Islet of Langerhans (tissue), 1 donor: ENCODE data around the gene F3.
"Not testable (repeated sequence)": the region's sequence is repeated elsewhere in the genome, so short reads cannot be mapped to it uniquely, and the experiment has no call there.

Experiments used
- FAIRE-seq: peaks from one replicate; lab custom pipeline; 2011; peaks lifted over from hg19 to GRCh38; lab: Jason Lieb, UNC

The F3 gene

DNA sequence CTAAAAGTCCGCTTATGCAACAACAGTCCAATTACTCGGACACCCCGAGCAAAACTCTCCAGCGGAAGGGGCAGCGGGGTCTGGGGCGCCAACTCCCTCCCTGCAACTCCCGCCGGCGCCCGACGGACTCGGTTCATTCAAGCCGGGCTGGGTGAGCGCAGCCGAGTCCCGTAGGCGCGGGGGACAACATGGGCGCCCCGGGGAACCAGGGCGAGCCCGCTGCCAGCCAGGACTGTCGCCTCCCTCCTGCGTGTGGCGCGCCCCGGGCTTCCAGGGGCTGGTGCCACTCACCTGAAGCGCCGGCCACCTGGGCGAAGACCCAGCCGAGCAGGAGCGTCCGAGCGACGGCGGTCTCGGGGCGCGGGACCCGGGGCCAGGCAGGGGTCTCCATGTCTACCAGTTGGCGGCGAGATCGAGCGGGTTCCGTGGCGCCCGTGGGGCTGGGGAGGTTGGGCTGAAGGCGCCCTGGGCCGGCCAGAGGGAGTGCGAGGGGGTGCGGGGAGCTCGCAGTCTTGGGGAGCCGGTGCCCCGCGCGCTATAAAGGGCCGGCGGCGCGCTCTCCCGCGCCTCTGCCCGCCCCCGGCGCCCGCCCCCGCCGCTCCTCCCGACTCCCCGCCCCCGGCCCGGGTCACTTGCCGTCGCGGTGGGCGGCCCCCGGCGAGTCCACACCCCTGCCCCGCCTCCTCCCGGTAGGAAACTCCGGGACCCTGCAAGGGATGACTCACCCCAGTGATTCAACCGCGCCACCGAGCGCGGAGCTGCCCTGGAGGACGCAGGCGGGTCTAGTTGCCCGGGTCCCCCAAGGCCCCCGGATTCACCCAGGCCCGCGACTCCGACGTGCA is at the start of gene F3:
Gene F3, minus strand, starts transcription at position 514 of the 842 bp plus-strand sequence. Its CDS starts 123 bp downstream, at position 391.
- no peak for FAIRE-seq

DNA sequence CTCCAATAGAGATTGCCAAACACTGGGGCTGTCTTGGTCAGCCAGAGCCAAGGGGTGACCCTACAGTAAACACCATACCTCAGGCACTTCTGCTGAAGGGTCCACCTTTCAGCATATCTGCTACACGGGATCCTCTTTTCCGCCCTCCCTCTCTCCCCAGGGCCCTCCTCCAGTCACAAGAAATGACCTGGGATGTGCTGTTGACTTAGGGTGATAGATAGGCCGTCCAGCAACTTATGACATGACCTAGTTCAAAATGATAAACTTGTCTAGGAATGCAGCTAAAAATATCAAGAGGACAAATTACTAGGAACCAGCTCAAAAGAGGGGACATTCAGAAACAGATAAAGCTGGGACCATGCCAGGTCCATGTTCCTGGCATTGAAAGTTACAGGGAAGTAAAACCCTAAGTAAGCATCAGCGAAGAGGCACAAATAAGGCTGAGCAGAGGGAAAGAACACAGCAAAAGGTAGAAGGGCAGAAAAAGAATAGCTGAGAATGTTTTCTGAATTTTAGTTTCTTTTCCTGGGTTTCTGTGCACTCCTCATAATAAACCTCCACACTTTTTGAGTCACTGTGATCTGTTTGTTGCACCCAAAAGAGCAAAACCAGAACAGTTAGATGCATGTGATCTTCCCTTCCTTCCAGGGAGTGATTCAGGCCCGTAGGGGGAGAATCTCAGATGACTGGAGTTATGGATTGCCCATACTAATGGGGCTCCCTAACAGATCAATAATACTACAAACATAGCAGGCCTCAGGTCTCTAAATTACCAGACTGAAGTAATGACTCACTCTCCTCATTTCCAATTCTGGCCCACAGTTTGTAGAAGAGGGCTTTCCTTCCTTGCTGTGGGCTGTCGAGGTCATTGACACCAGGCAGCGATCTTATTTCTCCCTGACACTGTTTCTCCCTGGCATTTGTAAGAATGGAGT is 48.9 kb upstream of the F3 start:
- no peak for FAIRE-seq

DNA sequence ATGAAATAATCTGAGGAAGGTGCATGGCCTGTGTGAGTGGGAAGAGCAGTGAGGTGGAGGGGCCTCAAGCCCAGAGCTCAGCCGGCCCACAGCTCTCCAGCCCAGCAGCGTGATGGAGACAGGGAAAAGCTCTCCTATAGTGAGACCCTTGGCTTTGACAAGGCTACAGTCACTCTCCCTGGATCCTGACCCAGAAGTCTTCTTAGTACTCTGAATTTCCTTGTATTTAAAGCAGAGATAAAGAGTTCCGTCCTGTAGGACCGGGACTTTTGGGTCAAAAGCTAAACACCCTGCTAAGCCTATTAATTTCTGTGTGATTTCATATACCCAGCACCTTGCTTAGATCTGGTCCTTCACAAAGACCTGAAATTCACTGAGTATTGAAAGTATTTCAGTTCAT is 48.2 kb upstream of the F3 start:
- FAIRE-seq: no peak

DNA sequence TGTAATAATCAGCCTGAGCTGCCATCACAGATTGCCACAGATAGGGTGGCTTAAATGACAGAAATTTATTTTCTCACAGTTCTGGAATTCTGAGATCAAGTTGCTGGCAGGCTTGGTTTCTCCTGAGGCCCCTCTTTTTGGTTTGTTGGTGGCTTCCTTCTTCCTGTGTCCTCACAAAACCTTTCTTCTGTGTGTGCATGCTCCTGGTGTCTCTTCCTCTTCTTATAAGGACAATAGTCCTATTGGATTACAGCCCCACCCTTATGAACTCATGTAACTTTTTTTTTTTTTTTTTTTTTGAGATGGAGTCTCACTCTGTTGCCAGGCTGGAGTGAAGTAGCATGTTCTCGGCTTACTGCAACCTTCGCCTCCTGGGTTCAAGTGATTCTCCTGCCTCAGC is 41.0 kb upstream of the F3 start:
- no peak for FAIRE-seq

DNA sequence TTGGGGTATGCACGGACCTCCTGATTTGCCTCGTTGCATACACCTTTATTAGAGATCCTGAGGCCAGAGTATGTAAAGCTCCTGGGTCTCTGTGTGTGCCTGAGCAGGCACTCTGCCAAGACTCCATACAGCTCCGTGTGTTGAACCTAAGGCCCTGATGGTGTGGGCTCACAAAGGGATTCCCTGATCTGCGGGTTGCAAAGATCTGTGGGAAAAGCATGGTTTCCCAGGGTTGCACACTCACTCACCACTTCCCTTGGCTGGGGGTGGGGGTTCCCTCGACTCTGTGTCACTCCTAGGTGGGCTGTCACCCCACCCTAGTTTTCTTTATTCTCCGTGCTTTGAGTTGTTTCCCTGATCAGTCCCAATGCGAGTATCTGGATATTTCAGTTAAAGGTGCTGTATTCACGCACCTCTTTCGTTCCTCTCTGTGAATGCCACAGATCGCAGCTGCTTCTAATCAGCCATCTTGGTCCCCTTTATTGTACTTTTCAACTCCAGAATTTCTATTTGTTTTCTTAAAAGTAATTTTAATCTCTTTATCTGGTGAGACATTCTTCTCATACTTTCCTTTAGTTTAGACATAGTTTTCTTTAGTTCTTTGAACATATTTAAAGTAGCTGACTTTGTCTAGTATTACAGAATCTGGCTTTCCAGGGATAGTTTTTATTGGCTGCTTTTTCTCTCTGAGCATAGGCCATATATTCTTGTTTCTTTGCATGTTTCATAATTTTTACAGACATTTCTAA is 39.0 kb upstream of the F3 start:
- no peak for FAIRE-seq

DNA sequence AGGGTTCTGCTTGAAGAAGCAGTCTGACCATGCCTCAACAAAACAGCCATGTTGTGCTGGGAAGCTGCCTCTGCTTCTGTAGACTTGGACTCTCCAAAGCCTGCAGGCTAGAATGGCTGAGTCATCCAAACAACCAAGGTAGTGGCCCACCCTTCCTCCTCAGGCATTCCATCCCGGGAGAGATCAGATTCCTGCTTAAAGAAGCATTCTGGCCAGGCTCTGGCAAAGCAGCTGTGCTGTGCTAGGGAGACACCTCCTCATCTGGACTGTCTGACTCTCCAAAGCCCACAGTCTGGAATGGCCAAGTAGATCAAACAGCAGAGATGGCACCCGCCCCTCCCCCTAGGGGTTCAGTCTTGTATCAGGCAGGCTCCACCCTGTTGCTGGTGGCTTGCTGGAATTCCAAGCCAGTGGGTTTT is 38.3 kb upstream of the F3 start:
- no peak for FAIRE-seq

DNA sequence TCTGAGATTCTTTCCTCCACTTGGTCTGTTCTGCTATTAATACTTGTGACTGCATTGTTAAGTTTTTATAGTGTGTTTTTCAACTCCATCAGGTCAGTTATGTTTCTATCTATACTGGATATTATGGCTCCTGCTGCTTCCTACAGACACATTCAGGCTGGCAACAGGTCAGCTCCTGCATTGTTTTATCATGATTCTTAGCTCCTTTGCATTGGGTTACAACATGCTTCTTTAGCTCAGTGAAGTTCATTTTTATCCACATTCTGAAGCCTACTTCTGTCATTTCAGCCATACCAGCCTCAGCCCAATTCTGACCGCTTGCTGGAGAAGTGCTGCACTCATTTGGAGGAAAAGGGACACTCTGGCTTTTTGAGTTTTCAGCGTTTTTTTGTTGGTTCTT is 37.3 kb upstream of the F3 start:
- no peak for FAIRE-seq

DNA sequence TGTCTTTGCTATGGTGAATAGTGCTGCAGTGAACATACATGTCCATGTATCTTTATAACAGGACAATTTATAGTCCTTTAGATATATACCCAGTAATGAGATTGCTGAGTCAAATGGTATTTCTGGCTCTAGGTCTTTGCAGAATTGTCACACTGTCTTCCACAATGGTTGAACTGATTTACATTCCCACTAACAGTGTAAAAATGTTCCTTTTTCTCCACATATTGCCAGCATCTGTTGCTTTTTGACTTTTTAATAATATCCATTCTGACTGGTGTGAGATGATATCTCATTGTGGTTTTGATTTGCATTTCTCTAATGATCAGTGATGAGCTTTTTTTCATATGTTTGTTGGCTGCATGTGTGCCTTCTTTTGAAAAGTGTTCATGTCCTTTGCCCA is 32.4 kb upstream of the F3 start:
- FAIRE-seq: not testable (repeated sequence)

DNA sequence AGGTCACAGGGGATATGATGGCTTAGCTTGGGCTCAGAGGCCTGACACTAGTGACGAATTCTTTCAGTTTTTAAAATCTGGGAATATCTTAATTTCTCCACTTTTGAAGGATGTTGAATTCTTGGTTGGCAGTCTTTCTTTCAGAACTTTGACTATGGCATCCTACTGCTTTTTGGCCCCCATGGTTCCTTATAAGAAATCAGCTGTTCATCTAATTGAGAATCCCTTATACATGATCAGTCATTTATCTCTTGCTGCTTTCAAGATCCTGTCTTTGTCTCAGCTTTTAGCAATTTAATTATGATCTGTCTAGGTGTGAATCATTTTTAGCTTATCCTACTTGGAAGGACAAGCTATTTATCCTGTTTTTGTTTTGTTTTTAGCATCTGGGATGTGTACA is 31.2 kb upstream of the F3 start:
- FAIRE-seq: no peak

DNA sequence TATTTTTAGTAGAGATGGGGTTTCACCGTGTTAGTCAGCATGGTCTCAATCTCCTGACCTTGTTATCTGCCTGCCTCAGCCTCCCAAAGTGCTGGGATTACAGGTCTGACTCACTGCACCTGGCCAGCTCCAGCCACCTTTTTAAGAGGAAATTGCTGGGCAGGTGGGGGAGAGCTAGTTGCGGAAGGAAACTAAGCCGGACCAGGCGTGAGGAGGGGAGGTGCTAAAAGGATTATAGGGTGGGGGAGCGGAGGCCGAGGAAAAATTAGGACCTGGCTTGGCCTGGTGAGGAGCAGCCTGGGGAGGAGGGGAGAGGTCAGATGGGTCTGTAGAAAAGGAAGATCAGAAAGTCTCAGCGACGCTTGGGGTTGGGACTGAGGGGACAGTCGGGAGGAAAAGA is 29.4 kb upstream of the F3 start:
- FAIRE-seq: not testable (repeated sequence)

DNA sequence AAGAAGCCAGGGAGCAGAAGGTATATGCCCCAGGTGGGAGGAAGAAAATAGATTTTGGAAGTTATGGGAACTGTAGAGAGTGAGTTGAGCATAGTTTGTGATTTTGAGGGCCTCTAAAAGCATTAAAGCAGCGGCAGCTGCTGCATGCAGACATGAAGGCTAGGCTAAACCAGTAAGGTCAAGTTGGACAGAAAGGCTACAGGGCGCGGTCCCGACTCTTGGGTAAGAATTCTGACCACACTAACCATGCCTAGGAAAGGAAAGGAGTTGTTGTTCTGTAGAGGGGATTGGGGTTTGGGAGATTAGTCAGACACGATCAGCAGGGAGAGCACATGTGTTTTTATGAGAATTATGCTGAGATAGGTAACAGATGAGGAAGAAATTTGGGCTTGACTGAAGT is 27.2 kb upstream of the F3 start:
- FAIRE-seq: not testable (repeated sequence)

DNA sequence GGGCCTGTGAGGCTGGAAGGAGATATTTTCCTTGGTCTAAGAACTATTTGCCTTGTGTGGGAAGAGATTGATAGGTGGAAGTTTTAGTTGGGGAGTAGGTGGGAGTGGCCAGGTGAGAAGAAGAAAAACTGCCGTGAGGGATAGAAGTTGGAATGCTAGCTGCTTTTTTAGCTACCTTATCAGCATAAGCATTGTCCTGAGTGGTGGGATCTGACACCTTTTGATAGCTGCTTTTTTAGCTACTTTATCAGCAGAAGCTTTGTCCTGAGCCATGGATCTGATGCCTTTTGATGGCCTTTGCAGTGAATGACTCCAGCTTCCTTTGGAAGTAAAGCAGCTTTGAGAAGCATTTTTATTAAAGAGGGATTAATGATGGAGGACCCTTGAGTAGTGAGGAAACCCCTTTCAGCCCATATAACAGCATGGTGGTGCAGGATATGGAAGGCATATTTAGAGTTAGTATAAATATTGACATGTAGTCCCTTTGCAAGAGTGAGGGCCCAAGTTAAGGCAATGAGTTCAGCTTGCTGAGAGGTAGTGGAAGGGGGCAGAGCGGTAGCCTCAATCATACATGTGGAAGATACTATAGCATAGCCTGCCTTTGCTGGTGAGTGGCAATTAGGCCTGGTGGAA is 26.5 kb upstream of the F3 start:
- not testable (repeated sequence) for FAIRE-seq

DNA sequence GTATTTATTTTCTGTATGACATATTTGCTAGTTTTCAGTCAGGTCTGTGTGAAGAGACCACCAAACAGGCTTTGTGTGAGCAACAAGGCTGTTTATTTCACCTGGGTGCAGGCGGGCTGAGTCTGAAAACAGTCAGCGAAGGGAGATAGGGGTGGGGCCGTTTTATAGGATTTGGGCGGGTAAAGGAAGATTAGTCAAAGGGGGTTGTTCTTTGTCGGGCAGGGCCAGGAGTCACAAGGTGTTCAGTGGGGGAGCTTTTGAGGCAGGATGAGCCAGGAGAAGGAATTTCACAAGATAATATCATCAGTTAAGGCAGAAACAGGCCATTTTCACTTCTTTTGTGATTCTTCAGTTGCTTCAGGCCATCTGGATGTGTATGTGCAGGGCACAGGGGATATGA is 24.9 kb upstream of the F3 start:
- not testable (repeated sequence) for FAIRE-seq

DNA sequence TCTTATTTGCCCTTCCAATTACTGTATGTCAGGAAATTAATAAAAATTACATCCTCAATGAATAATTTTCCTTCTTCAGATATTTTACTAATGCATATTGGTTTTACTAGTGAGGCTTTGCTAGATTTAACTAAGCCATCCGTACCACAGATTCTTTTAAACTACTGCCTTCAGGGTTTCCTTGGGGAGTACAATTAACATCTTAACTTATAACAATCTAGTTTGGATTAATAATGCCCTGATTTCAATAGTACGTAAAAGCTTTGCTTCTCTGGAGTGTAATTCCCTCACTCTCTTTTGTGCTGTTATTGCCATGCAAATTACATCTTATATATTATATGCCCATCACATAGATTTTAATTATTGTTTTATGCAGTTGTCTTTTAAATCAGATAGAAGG is 24.3 kb upstream of the F3 start:
- no peak for FAIRE-seq

DNA sequence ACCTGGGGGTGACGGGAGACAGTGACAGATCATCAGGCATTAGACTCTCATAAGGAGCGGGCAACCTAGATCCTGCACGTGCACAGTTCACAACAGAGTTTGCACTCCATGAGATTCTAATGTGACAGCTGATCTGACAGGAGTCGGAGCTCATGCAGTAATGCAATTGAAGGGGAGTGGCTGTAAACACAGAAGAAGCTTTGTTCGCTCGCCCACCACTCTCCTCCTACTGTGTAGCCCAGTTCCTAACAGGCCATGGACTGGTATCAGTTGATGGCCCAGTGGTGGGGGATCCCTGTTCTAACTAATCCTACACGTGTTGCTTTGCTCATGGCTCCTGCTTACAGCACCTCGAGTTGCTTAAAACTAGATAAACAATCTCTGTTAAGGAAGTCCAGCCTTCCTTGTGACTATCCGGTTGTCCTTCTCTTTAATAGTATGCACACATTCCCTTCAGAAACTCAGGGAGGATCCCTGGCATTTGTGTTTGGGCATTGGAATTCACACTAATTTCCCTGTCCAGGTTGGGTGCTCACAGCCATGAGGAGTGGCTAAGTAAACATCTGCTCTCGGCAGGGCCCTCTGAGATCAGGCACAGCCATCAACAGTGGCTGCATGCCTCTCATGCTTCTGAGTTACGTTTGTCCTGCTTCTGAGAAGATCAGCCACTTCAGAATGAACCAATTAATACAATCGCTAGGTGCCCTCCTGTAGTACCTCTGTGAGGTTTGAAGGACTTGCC is 21.1 kb upstream of the F3 start:
- FAIRE-seq: no peak

DNA sequence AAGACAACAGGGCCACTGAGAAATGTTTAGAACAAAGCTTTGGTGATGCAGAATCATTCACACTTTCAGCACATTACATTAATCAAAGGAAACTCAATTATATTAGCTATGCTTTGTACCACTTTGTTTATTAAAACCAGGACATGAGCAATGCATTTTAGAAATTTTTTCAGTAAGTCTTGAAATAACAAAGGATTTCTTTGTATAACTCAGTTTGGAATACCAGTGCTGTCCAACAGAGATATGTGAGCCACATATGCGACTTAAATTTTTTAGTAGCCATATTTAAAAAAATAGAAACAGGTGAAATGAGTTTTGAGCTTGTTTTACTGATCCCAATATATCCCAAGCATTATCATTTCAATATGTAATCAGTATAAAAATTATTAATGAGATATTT is 18.8 kb upstream of the F3 start:
- FAIRE-seq: no peak

DNA sequence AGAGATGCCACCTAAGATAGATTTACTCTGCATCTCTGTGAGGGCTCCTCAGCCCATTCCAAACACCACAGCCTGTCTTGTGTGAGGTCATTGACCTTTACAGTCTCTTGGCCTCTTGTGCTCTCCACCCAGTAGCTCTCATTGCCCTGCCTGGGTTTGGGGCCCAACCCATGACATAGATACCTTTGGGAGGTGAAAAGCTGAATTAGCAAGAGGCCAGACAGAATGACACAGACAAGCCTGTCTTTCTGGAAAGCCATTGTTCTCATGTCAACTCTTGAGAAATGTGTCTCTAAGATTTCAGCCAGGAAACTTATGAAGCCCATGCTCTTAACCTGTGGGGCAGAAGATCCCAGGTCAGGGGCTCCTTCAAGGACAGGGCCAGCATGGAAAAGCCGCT is 18.4 kb upstream of the F3 start:
- no peak for FAIRE-seq

DNA sequence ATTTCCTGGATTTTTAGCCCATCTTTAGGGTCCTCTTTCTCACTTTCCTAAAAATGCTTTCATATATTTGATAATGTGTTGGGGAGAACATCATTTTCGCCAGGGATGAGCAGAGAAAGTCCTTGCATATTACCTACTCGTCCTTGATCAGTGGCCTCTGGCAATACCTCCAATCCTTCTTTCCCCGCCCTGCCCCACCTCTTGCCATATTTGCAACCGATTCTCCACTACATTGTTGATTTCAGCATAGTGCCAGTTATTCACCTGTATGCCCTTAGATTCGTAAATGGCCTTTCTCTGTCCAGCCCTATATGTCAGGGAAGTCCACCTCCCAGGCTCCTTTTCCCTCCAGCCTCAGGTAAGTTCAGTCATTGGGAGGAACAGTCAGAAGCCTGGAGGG is 13.5 kb upstream of the F3 start:
- FAIRE-seq: no peak

DNA sequence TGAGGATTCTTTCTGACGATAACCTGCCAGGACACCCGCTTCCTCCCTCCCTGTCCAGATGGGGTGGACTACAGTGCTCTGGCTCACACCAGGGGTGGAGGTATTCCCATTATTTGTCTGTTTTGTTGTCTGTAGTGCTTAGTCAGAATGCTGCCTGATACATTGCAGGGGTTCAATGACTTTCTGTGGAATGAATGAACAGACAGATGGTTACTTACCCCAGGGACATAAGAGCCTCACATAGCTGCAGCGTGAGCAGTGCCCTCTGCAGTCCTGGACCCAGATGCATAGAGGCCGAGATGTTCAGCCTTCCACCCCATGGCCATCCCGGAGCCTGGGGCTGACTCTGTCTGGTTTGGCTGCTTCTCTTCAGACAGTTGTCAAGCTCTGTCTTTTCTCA is 13.0 kb upstream of the F3 start:
- FAIRE-seq: no peak

DNA sequence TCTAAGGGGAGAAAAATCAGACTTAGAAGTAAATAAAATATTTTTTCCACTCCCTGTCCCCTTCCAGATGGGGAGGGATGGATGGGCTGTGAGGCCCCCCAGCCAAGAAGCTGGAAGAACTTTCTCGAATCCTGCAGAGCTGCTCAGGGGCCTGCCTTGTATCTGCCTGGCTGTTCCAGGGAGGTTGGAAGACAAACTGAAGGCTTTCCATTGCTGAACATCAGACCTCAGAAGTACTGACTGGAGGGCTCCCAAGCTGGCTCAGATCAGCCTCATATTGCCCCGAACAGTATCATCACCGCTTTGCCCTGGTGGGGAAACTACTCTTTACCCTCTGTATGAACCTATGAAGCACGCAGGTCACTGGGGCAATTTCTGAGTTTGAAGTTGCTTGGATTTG is 12.4 kb upstream of the F3 start:
- no peak for FAIRE-seq

DNA sequence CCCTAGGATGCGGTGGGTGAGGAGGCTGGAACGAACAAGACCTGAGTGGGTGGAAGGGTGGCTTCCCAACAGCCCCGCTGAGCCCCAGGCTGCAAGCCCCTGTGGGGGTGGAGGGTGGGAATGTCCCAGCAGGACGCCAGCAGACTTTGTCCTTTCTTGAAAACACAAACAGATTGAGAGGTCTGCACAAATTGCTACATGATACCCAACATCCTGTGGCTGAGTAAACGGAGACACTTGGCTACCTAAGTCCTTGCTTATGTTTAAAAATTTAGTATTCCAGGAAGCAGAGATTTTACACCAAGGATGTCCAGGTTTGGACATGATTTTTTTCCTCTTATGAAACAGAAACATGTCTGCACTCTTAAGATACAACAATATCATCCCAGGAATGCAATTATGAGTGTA is 11.8 kb upstream of the F3 start:
- FAIRE-seq: no peak
